ENCODE measurements around the gene SRC.
"Not testable (repeated sequence)": the region's sequence is repeated elsewhere in the genome, so short reads cannot be mapped to it uniquely, and the experiment has no call there.

SRC gene

GRCh38 chr20:37339208-37339607, 6.7 kb upstream of the SRC start:
- no peak overlapping the region for H3K4me3 ChIP-seq (ENCODE audit: control insufficient read depth, low read depth, low read length)
- DNase-seq (ENCODE audit: low read depth) = no peak
- TF ChIP-seq CTCF (conservative IDR thresholded peaks at IDR 0.05; ENCODE audit: control insufficient read depth, insufficient read depth, low read depth, low read length) = no peak

GRCh38 chr20:37339764-37340109, 6.2 kb upstream of the SRC start:
- DNase-seq (ENCODE audit: low read depth); H3K4me3 ChIP-seq (ENCODE audit: control insufficient read depth, low read depth, low read length): not testable (repeated sequence)

GRCh38 chr20:37340998-37341397, 4.9 kb upstream of the SRC start:
- DNase-seq (ENCODE audit: low read depth) = no peak
- TF ChIP-seq CTCF (conservative IDR thresholded peaks at IDR 0.05; ENCODE audit: control insufficient read depth, insufficient read depth, low read depth, low read length) = no peak
- no peak overlapping the region for H3K4me3 ChIP-seq (ENCODE audit: control insufficient read depth, low read depth, low read length)

GRCh38 chr20:37341632-37342031, 4.3 kb upstream of the SRC start:
- TF ChIP-seq CTCF (conservative IDR thresholded peaks at IDR 0.05; ENCODE audit: control insufficient read depth, insufficient read depth, low read depth, low read length) = no peak
- H3K4me3 ChIP-seq (ENCODE audit: control insufficient read depth, low read depth, low read length) = no peak overlapping the region
- no peak for DNase-seq (ENCODE audit: low read depth)

GRCh38 chr20:37342231-37343177, 3.4 kb upstream of the SRC start:
- no peak for DNase-seq (ENCODE audit: low read depth)
- TF ChIP-seq CTCF (conservative IDR thresholded peaks at IDR 0.05; ENCODE audit: control insufficient read depth, insufficient read depth, low read depth, low read length) = no peak
- H3K4me3 ChIP-seq (ENCODE audit: control insufficient read depth, low read depth, low read length) = no peak overlapping the region

GRCh38 chr20:37343212-37343993, 2.5 kb upstream of the SRC start:
- DNase-seq (ENCODE audit: low read depth) = no peak
- no peak for TF ChIP-seq CTCF (conservative IDR thresholded peaks at IDR 0.05; ENCODE audit: control insufficient read depth, insufficient read depth, low read depth, low read length)
- H3K4me3 ChIP-seq (ENCODE audit: control insufficient read depth, low read depth, low read length) = no peak overlapping the region

- TF ChIP-seq CTCF (conservative IDR thresholded peaks at IDR 0.05; ENCODE audit: control insufficient read depth, insufficient read depth, low read depth, low read length) = no peak
- no peak for DNase-seq (ENCODE audit: low read depth)
- no peak overlapping the region for H3K4me3 ChIP-seq (ENCODE audit: control insufficient read depth, low read depth, low read length)
Measured at GRCh38 chr20:37343994-37344355, 2.0 kb upstream of the SRC start.
